ENCODE measurements around the gene LRP1B.

GRCh38 chr2:140457483-140457882 is 1673.3 kb downstream of the LRP1B start:
- TF ChIP-seq CTCF (IDR thresholded peaks at IDR 0.05) (no peak), POLR2A (IDR thresholded peaks at IDR 0.05) (no peak)

All from thyroid gland (tissue), 4 donors.